Measurements from ENCODE around the gene LBHD1. TPM values are rescaled to one million over a fixed set of nuclear protein-coding genes. Genes with fewer than 3 reads are reported as not detected.
A peak's percentile ranks its signal among the peaks of the same experiment; 100 is the strongest.

Gene LBHD1
- total and polyA plus RNA-seq, 8 donors: 1.4 to 21.7 (median 3.8) TPM

DNA sequence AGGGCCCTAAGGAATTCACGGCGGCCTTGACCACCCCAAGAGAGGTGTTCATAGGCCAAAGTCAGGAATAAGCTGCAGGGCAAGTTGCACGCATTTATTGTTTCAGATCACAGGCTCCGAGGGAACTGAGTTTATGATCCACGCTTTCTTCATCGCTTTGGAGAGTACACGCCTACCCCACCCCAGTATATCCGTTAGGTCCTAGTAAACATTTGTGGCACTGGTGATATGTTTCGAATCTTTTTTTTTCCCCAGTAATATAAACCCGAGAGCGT is 26.5 kb downstream of the LBHD1 start:
- Histone ChIP-seq H3K27ac (peak overlapping the region in 2 of 4 donors; percentile 81 to 87), H3K9me3 (no peaks in the 10 kb centered on the region), H3K4me3 (peak overlapping the region; percentile 82 to 98 (median 92)), H3K36me3 (peaks cover 0 to 14% (median 3%) of the 10 kb centered on the region in 3 donors), H3K4me1 (peaks cover 6 to 13% (median 8%) of the 10 kb centered on the region in 3 donors), H3K27me3 (no peaks in the 10 kb centered on the region)
- intact Hi-C loops (cut with DNase I): no loop called here
- TF ChIP-seq, protein P1, sequence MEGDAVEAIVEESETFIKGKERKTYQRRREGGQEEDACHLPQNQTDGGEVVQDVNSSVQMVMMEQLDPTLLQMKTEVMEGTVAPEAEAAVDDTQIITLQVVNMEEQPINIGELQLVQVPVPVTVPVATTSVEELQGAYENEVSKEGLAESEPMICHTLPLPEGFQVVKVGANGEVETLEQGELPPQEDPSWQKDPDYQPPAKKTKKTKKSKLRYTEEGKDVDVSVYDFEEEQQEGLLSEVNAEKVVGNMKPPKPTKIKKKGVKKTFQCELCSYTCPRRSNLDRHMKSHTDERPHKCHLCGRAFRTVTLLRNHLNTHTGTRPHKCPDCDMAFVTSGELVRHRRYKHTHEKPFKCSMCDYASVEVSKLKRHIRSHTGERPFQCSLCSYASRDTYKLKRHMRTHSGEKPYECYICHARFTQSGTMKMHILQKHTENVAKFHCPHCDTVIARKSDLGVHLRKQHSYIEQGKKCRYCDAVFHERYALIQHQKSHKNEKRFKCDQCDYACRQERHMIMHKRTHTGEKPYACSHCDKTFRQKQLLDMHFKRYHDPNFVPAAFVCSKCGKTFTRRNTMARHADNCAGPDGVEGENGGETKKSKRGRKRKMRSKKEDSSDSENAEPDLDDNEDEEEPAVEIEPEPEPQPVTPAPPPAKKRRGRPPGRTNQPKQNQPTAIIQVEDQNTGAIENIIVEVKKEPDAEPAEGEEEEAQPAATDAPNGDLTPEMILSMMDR (IDR thresholded peaks at IDR 0.05): no peak
- ATAC-seq (no peak), DNase-seq (no peak), FAIRE-seq (no peak)
- 6 to 9% methylated on average over 11 of the region's 11 CpGs for WGBS, 2 donors

DNA sequence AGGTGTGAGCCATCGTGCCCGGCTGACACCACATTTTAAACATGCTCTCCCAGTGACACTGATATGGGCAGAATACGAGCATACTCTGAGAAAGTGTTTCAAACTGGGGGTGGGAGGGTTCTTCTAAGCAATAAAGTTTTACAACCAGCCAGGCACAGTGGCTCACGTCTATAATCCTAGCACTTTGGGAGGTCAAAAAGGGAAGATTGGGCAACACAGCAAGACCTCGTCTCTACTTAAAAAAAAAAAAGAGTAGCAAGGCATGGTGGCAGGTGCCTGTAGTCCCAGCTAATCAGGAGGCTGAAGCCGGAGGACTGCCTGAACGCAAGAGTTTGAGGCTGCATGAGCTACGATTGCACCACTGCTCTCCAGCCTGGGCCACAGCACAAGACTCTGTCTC is 27.8 kb downstream of the LBHD1 start:
- Histone ChIP-seq H3K27me3 (no peaks in the 10 kb centered on the region), H3K36me3 (peaks cover 0 to 8% (median under 1%) of the 10 kb centered on the region in 3 donors), H3K27ac (no peak overlapping the region), H3K9me3 (no peaks in the 10 kb centered on the region), H3K4me3 (no peak overlapping the region), H3K4me1 (peaks cover 6 to 13% (median 8%) of the 10 kb centered on the region in 3 donors)
- WGBS, 2 donors: 83 to 89% methylated on average over 8 of the region's 8 CpGs
- no peak for FAIRE-seq
- no peak for ATAC-seq
- TF ChIP-seq, protein P1 (IDR thresholded peaks at IDR 0.05): no peak
- DNase-seq: no peak
- intact Hi-C loops (cut with DNase I): no loop called here

GRCh38 chr11:62632492-62632891 is 39.6 kb downstream of the LBHD1 start:
- DNase-seq: no peak
- no peak overlapping the region for H3K27ac ChIP-seq
- WGBS, 2 donors: 65 to 71% methylated on average over 6 of the region's 6 CpGs
- intact Hi-C loops (cut with DNase I): no loop called here
- H3K36me3 ChIP-seq: peaks cover 3 to 93% (median 45%) of the 10 kb centered on the region in 3 donors
- FAIRE-seq: no peak
- no peaks in the 10 kb centered on the region for H3K9me3 ChIP-seq
- TF ChIP-seq, protein P1 (IDR thresholded peaks at IDR 0.05): no peak
- peak in 1 of 4 donors; percentile 28 for ATAC-seq
- no peaks in the 10 kb centered on the region for H3K27me3 ChIP-seq
- H3K4me3 ChIP-seq: no peak overlapping the region
- no peaks in the 10 kb centered on the region for H3K4me1 ChIP-seq

GRCh38 chr11:62627713-62628112 is 44.4 kb downstream of the LBHD1 start:
- no peak overlapping the region for H3K4me3 ChIP-seq
- H3K36me3 ChIP-seq: peaks cover 8 to 69% (median 44%) of the 10 kb centered on the region in 3 donors
- no peak overlapping the region for H3K27ac ChIP-seq
- intact Hi-C loops (cut with DNase I): no loop called here
- DNase-seq (no peak), ATAC-seq (no peak), FAIRE-seq (no peak)
- no peaks in the 10 kb centered on the region for H3K4me1 ChIP-seq
- no peaks in the 10 kb centered on the region for H3K27me3 ChIP-seq
- H3K9me3 ChIP-seq: no peaks in the 10 kb centered on the region
- TF ChIP-seq, protein P1 (IDR thresholded peaks at IDR 0.05): no peak
- 89 to 93% methylated on average over 3 of the region's 3 CpGs for WGBS, 2 donors

DNA sequence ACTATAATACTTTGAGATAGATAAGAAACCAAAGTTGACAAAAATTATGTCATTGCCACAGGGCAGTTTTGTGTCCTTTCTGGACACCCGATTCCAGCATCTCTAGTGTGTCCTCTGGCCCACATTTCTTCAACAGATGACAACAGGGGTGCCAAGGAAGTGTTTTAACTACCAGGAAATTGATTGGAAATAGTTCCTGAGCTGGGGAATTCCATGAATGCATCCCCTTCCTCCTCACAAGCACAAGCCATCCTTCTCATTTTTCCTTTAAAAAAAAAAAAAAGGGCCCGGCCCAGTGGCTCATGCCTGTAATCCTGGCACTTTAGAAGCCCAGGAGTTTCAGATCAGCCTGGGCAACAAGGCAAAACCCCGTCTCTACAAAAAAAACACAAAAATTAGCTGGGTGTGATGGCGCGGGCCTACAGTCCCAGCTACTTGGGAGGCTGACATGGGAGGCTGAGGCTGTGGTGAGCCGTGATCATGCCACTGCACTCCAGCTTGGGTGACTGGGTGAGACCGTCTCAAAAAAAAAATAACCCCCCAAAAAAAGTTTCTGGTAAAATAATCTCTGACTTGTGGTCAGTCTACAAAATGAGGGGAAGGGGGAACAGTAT is 49.5 kb downstream of the LBHD1 start:
- Histone ChIP-seq H3K4me3 (peak overlapping the region in 3 of 4 donors; percentile 10 to 79 (median 55)), H3K27ac (peak overlapping the region; percentile 49 to 84 (median 74))
- no peak for FAIRE-seq

More for the DNA sequence above, 49.5 kb downstream of the LBHD1 start:
- Histone ChIP-seq H3K9me3 (no peaks in the 10 kb centered on the region), H3K36me3 (peaks cover 5 to 21% (median 19%) of the 10 kb centered on the region in 3 donors), H3K27me3 (no peaks in the 10 kb centered on the region), H3K4me1 (peaks cover 0 to 9% (median 7%) of the 10 kb centered on the region in 3 donors)
- intact Hi-C loops (cut with DNase I): no loop called here
- TF ChIP-seq, protein P1 (IDR thresholded peaks at IDR 0.05): no peak
- WGBS, 2 donors: 89 to 94% methylated on average over 7 of the region's 7 CpGs
- ATAC-seq: no peak
- DNase-seq: no peak
